SK-N-SH (cell line): ENCODE data around the gene ECEL1. TPM values are rescaled to one million over a fixed set of nuclear protein-coding genes. Genes with fewer than 3 reads are reported as not detected.

Experiments used
- CTCF ChIA-PET: fragments of 300-600, 350-600 bp; formaldehyde crosslinking; extraction: SDS; loops from one replicate; lab custom pipeline; 2021; lab: Yijun Ruan, JAX
- POLR2A ChIA-PET: fragments of 350-600 bp; sonication (Branson Sonifier 250); formaldehyde crosslinking; extraction: SDS; loops from one replicate; lab custom pipeline; 2020; ENCODE audit warnings: antibody characterized with exemption, inconsistent platforms; lab: Yijun Ruan, JAX
- DNase-seq: peaks from one replicate; pipeline ENCODE4 v3.0.0; 2012
- H2AFZ ChIP-seq: fragments of 200-600 bp; sonication (generic); 2 replicates; pipeline ENCODE4 v1.8.1; 2016; ENCODE audit warnings: antibody characterized with exemption, mild to moderate bottlenecking, low read depth
- H3F3A ChIP-seq: fragments of 200-600 bp; sonication (generic); replicated peaks from 2 replicates; pipeline ENCODE3; 2016; ENCODE audit warnings: antibody characterized with exemption, mild to moderate bottlenecking; ENCODE audit not compliant: insufficient read depth
- H3K27ac ChIP-seq, 2 experiments: fragments of 200-500 bp in 1 of 2; fragments of 200-600 bp in 1 of 2; sonication (Bioruptor generic) in 1 of 2; sonication (generic), shearing (Covaris generic) in 1 of 2; 2 replicates each; pipeline versions ENCODE4 v1.5.1 to v1.6.1; 2014 to 2016; ENCODE audit warnings: low read depth in 2 of 2, inconsistent platforms in 1 of 2, low read length in 1 of 2, mild to moderate bottlenecking in 1 of 2, mixed read lengths in 1 of 2
- H3K27me3 ChIP-seq: fragments of 200-600 bp; sonication (generic), shearing (Covaris generic); 2 replicates; pipeline ENCODE4 v1.6.1; 2016; ENCODE audit warnings: mixed run types; ENCODE audit not compliant: insufficient read depth
- H3K36me3 ChIP-seq, 2 experiments: fragments of 200-500 bp in 1 of 2; fragments of 200-600 bp in 1 of 2; sonication (Bioruptor generic) in 1 of 2; sonication (generic) in 1 of 2; replicated peaks in 1 of 2; 2 replicates each; pipeline versions ENCODE3 to v1.5.1; 2014 to 2016; ENCODE audit warnings: low read length in 1 of 2, mild to moderate bottlenecking in 1 of 2; ENCODE audit not compliant: insufficient read depth in 2 of 2, control insufficient read depth in 1 of 2
- H3K4me1 ChIP-seq, 2 experiments: fragments of 200-500 bp in 1 of 2; fragments of 200-600 bp in 1 of 2; sonication (Bioruptor generic) in 1 of 2; sonication (generic), shearing (Covaris generic) in 1 of 2; 2 replicates each; pipeline versions ENCODE4 v1.5.1 to v1.6.1; 2014 to 2016; ENCODE audit warnings: low read depth in 1 of 2, low read length in 1 of 2, mixed run types in 1 of 2; ENCODE audit not compliant: insufficient read depth in 2 of 2, control insufficient read depth in 1 of 2
- H3K4me2 ChIP-seq: fragments of 200-600 bp; sonication (generic), shearing (Covaris generic); 2 replicates; pipeline ENCODE4 v1.6.1; 2017; ENCODE audit warnings: mixed run types
- H3K4me3 ChIP-seq, 2 experiments: fragments of 200-500 bp in 1 of 2; fragments of 200-600 bp in 1 of 2; sonication (Bioruptor generic) in 1 of 2; sonication (generic), shearing (Covaris generic) in 1 of 2; 2 replicates each; pipeline versions ENCODE4 v1.5.1 to v1.8.1; 2014 to 2016; ENCODE audit warnings: low read depth in 2 of 2, inconsistent platforms in 1 of 2, low read length in 1 of 2, mild to moderate bottlenecking in 1 of 2, mixed read lengths in 1 of 2, moderate library complexity in 1 of 2
- H3K79me2 ChIP-seq: fragments of 200-600 bp; sonication (generic); 2 replicates; pipeline ENCODE4 v1.8.1; 2017; ENCODE audit warnings: mild to moderate bottlenecking; ENCODE audit not compliant: insufficient read depth
- H3K9ac ChIP-seq: fragments of 200-600 bp; sonication (generic); 2 replicates; pipeline ENCODE4 v1.6.1; 2017; ENCODE audit warnings: mixed run types
- H3K9me2 ChIP-seq: fragments of 200-600 bp; sonication (generic); 2 replicates; pipeline ENCODE4 v1.6.1; 2017; ENCODE audit warnings: mixed run types
- H3K9me3 ChIP-seq: fragments of 200-600 bp; sonication (generic); 2 replicates; pipeline ENCODE4 v1.6.1; 2017; ENCODE audit warnings: mixed run types, mild to moderate bottlenecking, moderate library complexity
- H4K20me1 ChIP-seq: fragments of 200-600 bp; sonication (generic); 2 replicates; pipeline ENCODE4 v1.6.1; 2017; ENCODE audit warnings: mild to moderate bottlenecking, mixed run types; ENCODE audit not compliant: insufficient read depth
- ELF1 ChIP-seq: IDR thresholded peaks from 2 replicates; pipeline ENCODE4 v1.4.0; 2012
- EZH2phosphoT487 ChIP-seq: fragments of 200-600 bp; sonication (generic); IDR thresholded peaks from 2 replicates; pipeline ENCODE4 v1.6.1; 2017; ENCODE audit warnings: low read depth, mixed run types, mild to moderate bottlenecking, antibody characterized with exemption, moderate library complexity, borderline replicate concordance
- FOSL2 ChIP-seq: IDR thresholded peaks from 2 replicates; pipeline ENCODE4 v1.4.0; 2012; ENCODE audit warnings: low read depth, mild to moderate bottlenecking, moderate library complexity, borderline replicate concordance
- FOXM1 ChIP-seq: IDR thresholded peaks from 2 replicates; pipeline ENCODE4 v1.4.0; 2012; ENCODE audit warnings: low read depth, mild to moderate bottlenecking
- GABPA ChIP-seq: IDR thresholded peaks from 2 replicates; pipeline ENCODE4 v1.4.0; 2012; ENCODE audit warnings: low read depth, mild to moderate bottlenecking
- GATA2 ChIP-seq: sonication (generic); formaldehyde crosslinking; IDR thresholded peaks from 2 replicates; pipeline ENCODE4 v1.5.0; 2020; ENCODE audit warnings: mild to moderate bottlenecking, missing genetic modification reagents
- JUND ChIP-seq: IDR thresholded peaks from 2 replicates; pipeline ENCODE4 v1.4.0; 2012
- MEF2A ChIP-seq: IDR thresholded peaks from 2 replicates; pipeline ENCODE4 v1.4.0; 2012; ENCODE audit warnings: low read depth, borderline replicate concordance
- MXI1 ChIP-seq: IDR thresholded peaks from 2 replicates; pipeline ENCODE4 v1.6.1; 2012; ENCODE audit warnings: mild to moderate bottlenecking, low read depth, low read length, improper control_type of control experiment
- PBX3 ChIP-seq: IDR thresholded peaks from 2 replicates; pipeline ENCODE4; 2012
- POLR2AphosphoS5 ChIP-seq: IDR thresholded peaks from 2 replicates; pipeline ENCODE4 v1.6.1; 2012; ENCODE audit warnings: low read depth, low read length
- RCOR1 ChIP-seq: fragments of 150-350 bp; IDR thresholded peaks from 2 replicates; pipeline ENCODE4 v1.6.1; 2017; ENCODE audit warnings: antibody characterized with exemption, low read length
- SIN3A ChIP-seq: IDR thresholded peaks from 2 replicates; pipeline ENCODE4 v1.6.1; 2012; ENCODE audit warnings: low read depth, mild to moderate bottlenecking, low read length, moderate library complexity, borderline replicate concordance
- SMC3 ChIP-seq: IDR thresholded peaks from 2 replicates; pipeline ENCODE4 v1.6.1; 2012; ENCODE audit warnings: low read depth, low read length, improper control_type of control experiment
- TAF1 ChIP-seq: IDR thresholded peaks from 2 replicates; pipeline ENCODE4 v1.6.1; 2012; ENCODE audit warnings: low read depth, mild to moderate bottlenecking, low read length, moderate library complexity, borderline replicate concordance
- TCF12 ChIP-seq: IDR thresholded peaks from 2 replicates; pipeline ENCODE4 v1.4.0; 2012
- ZBTB33 ChIP-seq: IDR thresholded peaks from 2 replicates; pipeline ENCODE4 v1.4.0; 2012; ENCODE audit warnings: low read depth, borderline replicate concordance
- WGBS: methylation state at CpG from one replicate; pipeline ENCODE4 v1.1.6; 2017; ENCODE audit warnings: low lambda C conversion rate; 5-methylcytosine and 5-hydroxymethylcytosine counted together
- polyA plus RNA-seq, 3 experiments: library from polyadenylated mRNA; depleted of rRNA; stranded (reverse); fragments of >200 nt; gene quantifications; 2 replicates each; pipeline ENCODE4 v1.2.3, GENCODE V29; 2012

ECEL1 gene
- polyA plus RNA-seq, 1 of the 3 experiments (the other 2 are of a cell fraction): not detected

GRCh38 chr2:232511336-232511890 lies 23.8 kb upstream of the ECEL1 start:
- Histone ChIP-seq H3K4me2 (no peak overlapping the region), H2AFZ (no peak overlapping the region), H3K27ac (no peak overlapping the region)
- TF ChIP-seq JUND (no peak), MXI1 (0 out of 2 replicates have a peak, but pooled peaks have one; percentile 30)
- TF ChIP-seq, all 33 proteins: peak for 1
- no peaks in the 10 kb centered on the region for H4K20me1 ChIP-seq
- peak; percentile 68 for DNase-seq
- H3K9ac ChIP-seq: no peak overlapping the region
- no peaks in the 10 kb centered on the region for H3K36me3 ChIP-seq
- no peaks in the 10 kb centered on the region for H3F3A ChIP-seq
- H3K79me2 ChIP-seq: no peaks in the 10 kb centered on the region
- POLR2A ChIA-PET: no interaction called here
- H3K4me1 ChIP-seq: peaks cover 0 to 22% of the 10 kb centered on the region in 2 experiments; a peak in 1 of 4 replicates
- H3K9me3 ChIP-seq: no peaks in the 10 kb centered on the region
- peaks cover 19% of the 10 kb centered on the region for H3K27me3 ChIP-seq
- CTCF ChIA-PET: interaction anchor here (1.5 to 3.9 kb wide), 3 partner anchors 10 to 65 kb away, joined by 4 to 55 read pairs (median 11); partner anchors contain the start of gene PRSS56
- no peak overlapping the region for H3K4me3 ChIP-seq
- H3K9me2 ChIP-seq: no peaks in the 10 kb centered on the region
- WGBS: 30% methylated on average over 8 of the region's 11 CpGs

- Histone ChIP-seq H3K4me3 (no peak overlapping the region), H3K9ac (no peak overlapping the region), H3K4me1 (peaks cover 0 to 41% of the 10 kb centered on the region in 2 experiments; a peak in 1 of 4 replicates), H3K79me2 (no peaks in the 10 kb centered on the region), H4K20me1 (no peaks in the 10 kb centered on the region), H3K9me2 (no peaks in the 10 kb centered on the region), H3K9me3 (no peaks in the 10 kb centered on the region), H3K27ac (no peak overlapping the region), H3K27me3 (peaks cover 32% of the 10 kb centered on the region), H3K4me2 (no peak overlapping the region), H3K36me3 (no peaks in the 10 kb centered on the region), H2AFZ (no peak overlapping the region), H3F3A (no peaks in the 10 kb centered on the region)
- 51% methylated on average over 2 of the region's 7 CpGs for WGBS
- ChIA-PET POLR2A (no interaction called here), CTCF (interaction anchor here (0.8 to 2.5 kb wide), 3 partner anchors 13 to 175 kb away, joined by 3 to 15 read pairs (median 4); partner anchors contain the start of gene PRSS56)
- no peak for TF ChIP-seq SIN3A
- TF ChIP-seq POLR2AphosphoS5: no peak
- no peak for TF ChIP-seq GABPA
- no peak for TF ChIP-seq FOXM1
- TF ChIP-seq MEF2A: no peak
- TF ChIP-seq SMC3: no peak
- TF ChIP-seq JUND: no peak
- no peak for TF ChIP-seq TCF12
- TF ChIP-seq RCOR1: no peak
- TF ChIP-seq FOSL2: no peak
- TF ChIP-seq MXI1: no peak
- no peak for TF ChIP-seq ZBTB33
- TF ChIP-seq TAF1: no peak
- TF ChIP-seq EZH2phosphoT487: no peak
- no peak for TF ChIP-seq GATA2 (CRISPR knock-in tag)
- TF ChIP-seq PBX3: no peak
- no peak for TF ChIP-seq ELF1
- no peak for DNase-seq
These were observed 20.6 kb upstream of the ECEL1 start for GRCh38 chr2:232508251-232508650.
